NCI-H2171 treated with DMSO at 0.1 percent for 48 hours (cell line): ENCODE data around the gene CDH3.

Experiments used
- DNase-seq: peaks from one replicate; lab custom pipeline; 2025; lab: John Stamatoyannopoulos, UW

CDH3 gene

GRCh38 chr16:68644715-68645493 lies at the start of gene CDH3:
Gene CDH3 (plus strand): TSS chr16:68645310. CDS start chr16:68645380, 70 bp downstream.
- peak; percentile 82 for DNase-seq

DNA sequence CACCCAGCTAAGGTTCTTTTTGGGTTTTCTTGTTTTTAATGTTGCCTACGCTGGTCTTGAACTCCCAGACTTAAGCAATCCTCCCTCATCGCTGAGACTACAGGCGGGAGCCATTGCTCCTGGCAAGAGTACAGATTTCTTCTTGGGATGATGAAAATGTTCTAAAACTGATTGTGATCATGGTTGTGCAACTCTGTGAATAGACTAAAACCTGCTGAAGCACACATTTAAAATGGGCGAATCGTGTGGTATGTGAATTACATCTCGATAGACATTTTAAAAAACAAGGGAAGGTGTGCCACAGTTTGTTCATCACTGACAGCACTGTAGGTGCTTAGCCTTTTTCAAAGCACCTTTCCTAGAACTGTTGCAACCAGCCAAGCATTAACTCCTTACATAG lies 48.8 kb upstream of the CDH3 start:
- no peak for DNase-seq

DNA sequence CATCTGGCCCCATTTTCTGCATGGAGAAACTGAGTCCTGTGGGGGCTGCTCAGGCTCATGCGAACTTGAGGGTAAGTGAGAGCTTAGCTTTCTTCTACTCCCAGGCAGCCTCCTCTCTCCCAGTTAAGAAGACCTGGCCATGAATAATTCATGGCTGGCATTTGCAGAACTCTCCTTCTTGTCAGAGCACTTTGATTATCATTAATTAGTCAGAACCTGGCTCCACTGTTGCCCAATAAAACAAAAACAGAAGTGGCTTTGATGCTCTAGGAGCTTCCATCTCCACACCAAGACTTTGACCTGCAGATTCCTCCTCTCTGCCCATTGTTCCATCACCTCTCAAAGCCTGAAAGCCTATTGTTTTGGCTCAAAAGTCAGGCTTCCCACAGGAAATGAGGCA lies 45.5 kb upstream of the CDH3 start:
- DNase-seq, result no peak

DNA sequence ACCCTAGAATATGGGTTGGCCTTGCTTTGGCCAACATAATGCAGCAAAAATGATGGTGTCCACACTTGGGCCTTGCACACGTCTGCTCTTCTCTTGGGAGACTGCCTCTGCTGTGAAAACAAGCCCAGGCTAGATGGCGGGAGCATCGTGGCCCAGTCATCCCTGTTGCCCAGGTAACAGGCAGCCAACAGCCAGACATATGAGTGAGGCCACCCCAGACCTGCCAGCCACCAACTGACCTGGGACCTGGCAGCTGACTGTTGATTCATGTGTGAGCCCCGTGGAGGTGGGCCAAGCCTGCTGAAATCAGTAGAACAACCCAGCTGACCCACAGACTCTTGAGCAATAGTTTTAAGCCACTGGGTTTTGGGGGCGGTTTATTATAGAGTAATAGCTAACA lies 39.4 kb upstream of the CDH3 start:
- DNase-seq, result no peak

DNA sequence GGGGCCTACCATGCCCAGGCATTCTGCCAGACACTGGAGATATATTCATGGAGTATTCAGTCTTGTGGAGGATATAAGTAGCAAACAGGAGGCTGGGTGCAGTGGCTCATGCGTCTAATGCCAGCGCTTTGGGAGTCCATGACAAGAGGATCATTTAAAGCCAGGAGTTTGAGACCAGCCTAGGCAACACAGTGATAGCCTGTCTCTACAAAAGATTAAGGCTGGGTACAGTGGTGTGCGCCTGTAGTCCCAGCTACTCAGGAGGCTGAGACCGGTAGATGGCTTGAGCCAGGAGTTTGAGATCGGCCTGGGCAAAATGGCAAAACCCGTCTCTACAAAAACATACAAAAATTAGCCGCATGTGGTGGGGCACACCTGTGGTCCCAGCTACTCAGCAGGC lies 37.7 kb upstream of the CDH3 start:
- DNase-seq, result no peak

DNA sequence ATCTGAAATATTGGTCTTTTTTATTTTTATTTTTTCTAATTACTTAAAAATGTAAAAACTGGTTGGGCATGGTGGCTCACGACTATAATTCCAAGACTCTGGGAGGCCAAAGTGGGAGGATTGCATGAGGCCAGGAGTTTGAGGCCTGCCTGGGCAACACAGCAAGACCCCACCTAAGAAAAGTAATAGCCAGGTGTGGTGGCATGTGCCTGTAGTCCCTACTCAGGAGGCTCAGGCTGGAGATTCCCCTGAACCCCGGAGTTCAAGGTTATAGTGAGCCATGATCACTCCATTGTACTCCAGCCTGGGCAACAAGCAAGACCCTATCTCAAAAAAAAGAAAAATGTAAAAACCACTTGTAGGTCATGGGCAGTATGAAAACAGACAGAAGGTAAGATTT lies 36.8 kb upstream of the CDH3 start:
- DNase-seq, result no peak

DNA sequence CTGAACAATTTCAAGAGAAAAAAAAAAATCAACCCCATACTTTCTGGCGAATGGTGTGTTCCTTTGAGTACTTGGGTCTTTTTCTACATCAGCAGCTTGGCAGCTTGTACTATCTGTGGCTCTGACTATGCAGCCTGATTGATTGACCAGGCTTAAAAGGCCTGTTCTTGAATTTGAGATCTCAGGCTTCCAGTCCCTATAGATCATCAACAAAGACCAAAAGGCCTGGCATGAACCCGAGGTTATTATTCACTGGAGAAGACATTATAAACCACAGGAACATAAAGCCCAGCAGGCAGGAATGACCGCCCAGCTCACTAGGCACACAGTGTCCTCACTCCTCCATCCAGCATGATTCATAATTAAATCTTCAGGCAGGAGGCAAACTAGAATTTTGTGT lies 32.1 kb upstream of the CDH3 start:
- DNase-seq, result no peak

GRCh38 chr16:68617734-68618133 lies 27.4 kb upstream of the CDH3 start:
- no peak for DNase-seq

GRCh38 chr16:68626557-68626956 lies 18.6 kb upstream of the CDH3 start:
- DNase-seq, result no peak

DNA sequence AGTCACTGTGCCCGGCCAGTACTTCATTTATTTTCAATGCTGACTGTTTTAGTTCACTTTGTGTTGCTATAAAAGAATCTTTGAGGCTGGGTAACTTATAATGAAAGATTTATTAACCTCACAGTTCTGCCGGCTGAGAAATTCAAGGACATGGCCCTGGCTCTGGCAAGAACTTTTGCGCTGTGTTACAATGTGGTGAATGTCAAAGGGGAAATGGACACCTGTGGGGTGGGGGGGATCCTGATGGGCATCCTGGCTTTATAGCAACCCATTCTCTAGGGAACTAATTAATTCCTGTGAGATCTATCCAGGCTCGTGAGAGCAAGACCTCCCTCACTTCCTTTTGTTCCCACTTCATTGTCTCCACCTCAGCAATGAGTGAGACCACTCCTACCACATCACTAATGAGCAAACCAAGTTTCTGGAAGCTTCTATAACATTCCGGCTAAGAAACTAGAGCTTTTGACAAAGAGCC lies 17.1 kb upstream of the CDH3 start:
- DNase-seq, result no peak

DNA sequence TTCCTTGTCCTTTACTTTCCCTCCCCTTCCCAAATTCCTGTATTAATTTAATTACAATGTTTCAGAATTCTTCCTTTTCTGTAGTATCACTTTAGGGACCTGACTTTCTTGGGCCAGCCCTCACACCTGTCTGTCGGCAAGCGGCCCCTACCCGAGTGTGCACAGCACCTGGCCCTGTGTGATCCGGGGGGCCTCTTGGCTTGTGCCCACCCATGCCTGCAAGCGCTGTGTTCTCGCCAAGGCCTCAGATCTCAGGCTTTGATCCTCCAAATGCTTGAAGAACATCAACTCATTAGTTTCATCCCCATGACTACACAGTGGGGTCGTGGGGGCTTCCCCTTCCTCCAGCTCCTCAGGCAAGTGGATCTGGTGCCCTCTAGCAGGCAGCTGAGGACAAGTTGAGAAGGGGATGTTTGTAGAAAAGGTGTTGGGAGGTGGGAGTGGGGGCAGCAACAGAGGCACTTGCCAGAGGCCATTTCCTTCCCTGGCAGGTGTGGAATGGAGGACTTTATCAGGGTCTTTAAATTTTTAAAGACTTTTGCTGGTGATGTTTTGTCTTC lies 15.7 kb upstream of the CDH3 start:
- DNase-seq, result no peak

DNA sequence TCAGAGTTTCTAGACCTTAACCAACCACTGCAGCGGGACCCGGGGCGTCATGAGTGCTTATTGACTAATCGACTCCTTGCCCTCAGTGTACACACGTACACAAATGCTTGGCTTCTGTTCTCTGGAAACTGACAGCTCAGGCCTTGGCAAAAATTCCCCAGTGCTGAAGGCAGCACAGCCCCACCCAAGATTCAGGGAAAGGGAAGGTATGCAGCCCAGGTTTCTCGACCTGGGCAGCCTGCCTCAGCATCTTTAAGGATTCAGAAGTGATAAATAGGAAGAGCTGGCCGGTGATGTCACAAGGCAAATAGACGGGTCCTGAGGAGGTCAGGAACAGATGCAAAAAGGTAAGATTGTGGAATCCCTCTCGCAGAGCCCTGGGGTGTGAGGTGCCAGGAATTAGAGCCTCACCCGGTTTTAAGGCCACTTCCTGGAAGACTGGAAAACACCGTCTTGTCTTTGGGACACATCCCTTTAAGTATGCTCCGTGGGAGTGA lies 9.0 kb upstream of the CDH3 start:
- DNase-seq, result no peak

DNA sequence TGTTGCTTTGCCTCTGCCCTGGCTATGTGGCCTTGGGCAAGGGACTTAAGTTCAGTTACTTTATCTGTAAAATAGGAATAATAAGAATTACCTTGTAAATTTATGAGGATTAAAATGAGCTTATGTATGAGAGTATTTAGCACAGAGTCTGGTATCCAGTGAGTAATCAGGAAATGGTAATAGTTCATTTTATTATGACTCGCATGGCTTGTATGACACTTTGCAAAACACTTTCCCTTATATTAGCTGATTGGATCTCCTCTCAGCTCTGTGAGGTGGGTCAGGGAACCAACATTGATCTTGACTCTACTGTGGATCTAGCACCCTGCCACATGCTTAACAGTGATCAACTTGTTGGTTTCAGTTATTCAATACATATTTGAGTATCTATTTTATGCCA lies 8.3 kb upstream of the CDH3 start:
- no peak for DNase-seq

- DNase-seq, result no peak
Observed at GRCh38 chr16:68640972-68641371, 4.1 kb upstream of the CDH3 start.

GRCh38 chr16:68642047-68642435 lies 3.1 kb upstream of the CDH3 start:
- no peak for DNase-seq

GRCh38 chr16:68642436-68643101 lies 2.5 kb upstream of the CDH3 start:
- DNase-seq, result peak; percentile 31

GRCh38 chr16:68643227-68643626 lies 1.9 kb upstream of the CDH3 start:
- no peak for DNase-seq

DNA sequence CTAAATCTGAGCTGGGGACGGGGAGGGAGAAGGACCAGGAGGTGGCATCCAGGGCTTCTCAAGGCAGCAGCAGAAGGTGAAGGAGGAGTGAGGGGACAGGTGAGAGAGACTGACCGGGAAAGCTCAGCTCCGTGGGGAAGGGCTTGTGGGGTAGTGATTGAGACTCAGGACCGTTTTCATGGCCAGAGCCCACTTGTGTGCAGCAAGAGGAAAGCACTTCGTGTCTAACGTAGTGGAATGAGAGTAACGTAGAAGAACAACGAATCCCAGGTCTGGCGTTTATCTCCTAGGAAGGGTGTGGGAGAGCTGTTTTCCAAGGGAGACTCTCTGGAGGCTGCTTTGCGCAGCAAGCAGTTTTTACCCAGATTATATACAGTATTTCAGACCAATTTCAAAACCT lies 1.3 kb upstream of the CDH3 start:
- no peak for DNase-seq

- DNase-seq, result peak; percentile 40
Observed at GRCh38 chr16:68644296-68644695, 814 bp upstream of the CDH3 start.

- DNase-seq, result peak; percentile 6
Observed at GRCh38 chr16:68645494-68646388, 631 bp downstream of the CDH3 start.

DNA sequence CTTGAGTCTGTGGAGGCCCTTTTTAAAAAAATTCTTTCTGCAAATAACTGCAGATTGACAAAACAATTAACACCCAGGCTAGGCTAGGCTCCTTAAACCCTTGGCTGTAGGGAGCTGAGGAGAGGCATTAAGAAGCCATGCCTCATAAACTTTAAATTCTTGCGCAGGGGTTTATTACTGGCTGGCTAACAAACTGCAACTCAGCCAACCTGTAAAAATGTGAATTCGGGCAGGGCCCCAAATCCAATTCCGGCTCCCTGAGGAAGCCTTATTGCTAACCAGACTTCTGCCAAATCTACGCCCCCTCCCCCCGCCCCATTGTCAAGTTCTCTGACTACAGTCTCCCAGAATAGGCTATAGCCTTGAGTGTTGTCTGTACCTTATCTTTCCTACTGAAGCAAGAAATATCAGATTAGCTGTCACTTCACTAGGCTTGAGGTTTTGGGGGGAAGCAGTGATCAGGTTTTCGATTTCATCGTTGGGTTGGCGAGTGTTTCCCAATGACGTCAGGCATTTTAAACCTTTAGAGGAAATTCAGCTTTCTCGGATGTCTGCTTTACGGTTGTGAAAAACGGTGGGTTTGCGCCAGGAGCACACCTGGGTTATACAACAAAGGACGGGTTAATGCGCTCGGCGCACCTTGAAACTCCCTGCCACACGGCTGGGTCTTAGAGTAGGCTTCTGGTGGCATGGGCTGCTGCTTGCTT lies 2.0 kb downstream of the CDH3 start:
- DNase-seq, result no peak
